ENCODE results near the gene OPCML. TPM values are rescaled to one million over a fixed set of nuclear protein-coding genes. Genes with fewer than 3 reads are reported as not detected.

Gene OPCML
- total RNA-seq, 3 donors from 2014 or later (not counting 1 experiment from before 2014, with no cell fraction given): not detected

DNA sequence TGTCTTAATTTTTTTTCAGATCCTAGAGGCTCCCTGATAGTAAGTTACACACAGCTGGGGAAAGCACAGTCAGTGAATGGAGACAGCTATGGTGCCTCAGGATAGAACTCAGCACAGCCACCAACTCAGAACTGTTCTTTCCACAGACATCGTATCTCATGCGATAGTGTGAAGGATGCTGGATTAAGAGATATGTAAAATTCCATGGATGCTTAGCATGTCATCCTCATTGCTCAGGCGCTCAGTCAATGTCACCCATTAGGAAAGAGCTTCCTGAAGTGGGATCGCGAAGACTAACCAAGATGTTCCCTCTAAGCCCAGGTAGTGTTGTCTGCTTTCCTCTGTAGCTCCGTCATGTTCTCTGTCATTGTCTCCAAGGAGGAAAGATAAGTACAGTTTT, 1000.4 kb downstream of the OPCML start:
- Histone ChIP-seq H3K4me1 (ENCODE audit: control insufficient read depth, insufficient read depth, low read length) (no peaks in the 10 kb centered on the region), H3K27me3 (ENCODE audit: control insufficient read depth, insufficient read depth, low read length) (no peaks in the 10 kb centered on the region), H3K4me3 (ENCODE audit: low read length) (no peak overlapping the region), H3K36me3 (ENCODE audit: control insufficient read depth, insufficient read depth, low read length) (no peaks in the 10 kb centered on the region), H3K27ac (ENCODE audit: low read length) (no peak overlapping the region), H3K9me3 (ENCODE audit: control insufficient read depth, insufficient read depth, low read length) (no peaks in the 10 kb centered on the region)
- intact Hi-C loops (cut with micrococcal nuclease): no loop called here
- no peak overlapping the region for H3K27ac Mint-ChIP-seq
- H3K9me3 Mint-ChIP-seq: peaks cover 12 to 13% of the 10 kb centered on the region in 2 donors
- H3K36me3 Mint-ChIP-seq: no peaks in the 10 kb centered on the region
- TF ChIP-seq, protein P1, sequence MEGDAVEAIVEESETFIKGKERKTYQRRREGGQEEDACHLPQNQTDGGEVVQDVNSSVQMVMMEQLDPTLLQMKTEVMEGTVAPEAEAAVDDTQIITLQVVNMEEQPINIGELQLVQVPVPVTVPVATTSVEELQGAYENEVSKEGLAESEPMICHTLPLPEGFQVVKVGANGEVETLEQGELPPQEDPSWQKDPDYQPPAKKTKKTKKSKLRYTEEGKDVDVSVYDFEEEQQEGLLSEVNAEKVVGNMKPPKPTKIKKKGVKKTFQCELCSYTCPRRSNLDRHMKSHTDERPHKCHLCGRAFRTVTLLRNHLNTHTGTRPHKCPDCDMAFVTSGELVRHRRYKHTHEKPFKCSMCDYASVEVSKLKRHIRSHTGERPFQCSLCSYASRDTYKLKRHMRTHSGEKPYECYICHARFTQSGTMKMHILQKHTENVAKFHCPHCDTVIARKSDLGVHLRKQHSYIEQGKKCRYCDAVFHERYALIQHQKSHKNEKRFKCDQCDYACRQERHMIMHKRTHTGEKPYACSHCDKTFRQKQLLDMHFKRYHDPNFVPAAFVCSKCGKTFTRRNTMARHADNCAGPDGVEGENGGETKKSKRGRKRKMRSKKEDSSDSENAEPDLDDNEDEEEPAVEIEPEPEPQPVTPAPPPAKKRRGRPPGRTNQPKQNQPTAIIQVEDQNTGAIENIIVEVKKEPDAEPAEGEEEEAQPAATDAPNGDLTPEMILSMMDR (IDR thresholded peaks at IDR 0.05): no peak
- H3K4me3 Mint-ChIP-seq: no peak overlapping the region
- ATAC-seq (no peak), DNase-seq (no peak)
- 80% methylated on average over 6 of the region's 6 CpGs for WGBS (ENCODE audit: insufficient coverage)
- H3K4me1 Mint-ChIP-seq: no peaks in the 10 kb centered on the region
- H3K27me3 Mint-ChIP-seq (ENCODE audit: low read depth in 2 of 2): no peaks in the 10 kb centered on the region

DNA sequence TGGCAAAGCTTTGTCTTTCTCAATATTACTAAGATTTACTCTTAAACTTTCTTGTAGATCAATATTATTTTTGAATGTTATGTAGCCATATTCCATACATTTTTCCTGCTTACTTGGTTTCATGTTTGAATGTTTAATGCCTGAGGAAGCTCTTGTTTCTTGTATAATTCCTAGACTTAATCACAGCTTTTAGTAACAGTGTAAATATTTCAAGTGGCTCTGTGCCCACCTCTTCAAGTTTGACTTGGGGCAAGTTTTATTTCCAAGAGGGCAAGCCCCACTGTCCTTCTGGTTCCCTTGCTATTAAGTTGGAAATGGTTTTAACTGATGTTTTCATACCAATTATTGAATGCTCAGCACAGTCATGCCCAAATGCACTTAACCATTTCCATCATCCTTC, 1004.1 kb downstream of the OPCML start:
- no peaks in the 10 kb centered on the region for H3K27me3 ChIP-seq (ENCODE audit: control insufficient read depth, insufficient read depth, low read length)
- intact Hi-C loops (cut with micrococcal nuclease): no loop called here
- Mint-ChIP-seq H3K4me1 (no peaks in the 10 kb centered on the region), H3K4me3 (no peak overlapping the region), H3K36me3 (no peaks in the 10 kb centered on the region), H3K27ac (no peak overlapping the region), H3K27me3 (ENCODE audit: low read depth in 2 of 2) (no peaks in the 10 kb centered on the region), H3K9me3 (peaks cover 14% of the 10 kb centered on the region in 2 donors)
- DNase-seq (no peak), ATAC-seq (no peak)
- H3K4me3 ChIP-seq (ENCODE audit: low read length): no peak overlapping the region
- no peak overlapping the region for H3K27ac ChIP-seq (ENCODE audit: low read length)
- H3K36me3 ChIP-seq (ENCODE audit: control insufficient read depth, insufficient read depth, low read length): no peaks in the 10 kb centered on the region
- H3K4me1 ChIP-seq (ENCODE audit: control insufficient read depth, insufficient read depth, low read length): no peaks in the 10 kb centered on the region
- TF ChIP-seq, protein P1 (IDR thresholded peaks at IDR 0.05): no peak
- H3K9me3 ChIP-seq (ENCODE audit: control insufficient read depth, insufficient read depth, low read length): no peaks in the 10 kb centered on the region

DNA sequence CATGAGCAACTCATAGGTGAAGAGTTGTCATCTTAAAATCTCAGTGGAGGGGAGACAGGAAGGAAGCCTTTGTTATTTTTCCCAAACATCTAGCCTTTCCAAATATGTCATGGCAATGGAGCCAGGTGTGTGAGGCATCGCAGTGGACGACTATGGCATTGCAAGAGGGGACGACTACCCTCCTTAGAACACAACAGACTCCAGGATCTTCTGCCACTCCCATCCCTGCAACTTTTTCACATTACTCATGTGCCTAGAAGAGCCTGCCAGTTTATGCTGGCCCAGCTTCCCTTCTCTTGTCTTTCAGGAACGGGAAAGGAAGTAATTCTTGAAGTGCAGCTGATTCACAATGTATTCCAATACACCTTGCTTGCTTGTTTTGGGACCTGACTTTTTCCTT, 1008.4 kb downstream of the OPCML start:
- TF ChIP-seq, protein P1 (IDR thresholded peaks at IDR 0.05): no peak
- no peaks in the 10 kb centered on the region for H3K36me3 ChIP-seq (ENCODE audit: control insufficient read depth, insufficient read depth, low read length)
- H3K9me3 Mint-ChIP-seq: peaks cover 7 to 9% of the 10 kb centered on the region in 2 donors
- H3K27ac ChIP-seq (ENCODE audit: low read length): no peak overlapping the region
- no peaks in the 10 kb centered on the region for H3K4me1 Mint-ChIP-seq
- no peak overlapping the region for H3K27ac Mint-ChIP-seq
- no peak for DNase-seq
- H3K4me3 Mint-ChIP-seq: no peak overlapping the region
- WGBS (ENCODE audit: insufficient coverage): 71% methylated on average over 4 of the region's 4 CpGs
- no peaks in the 10 kb centered on the region for H3K27me3 Mint-ChIP-seq (ENCODE audit: low read depth in 2 of 2)
- H3K36me3 Mint-ChIP-seq: no peaks in the 10 kb centered on the region
- no peaks in the 10 kb centered on the region for H3K4me1 ChIP-seq (ENCODE audit: control insufficient read depth, insufficient read depth, low read length)
- H3K27me3 ChIP-seq (ENCODE audit: control insufficient read depth, insufficient read depth, low read length): no peaks in the 10 kb centered on the region
- no peak overlapping the region for H3K4me3 ChIP-seq (ENCODE audit: low read length)
- no peaks in the 10 kb centered on the region for H3K9me3 ChIP-seq (ENCODE audit: control insufficient read depth, insufficient read depth, low read length)
- intact Hi-C loops (cut with micrococcal nuclease): no loop called here
- no peak for ATAC-seq

DNA sequence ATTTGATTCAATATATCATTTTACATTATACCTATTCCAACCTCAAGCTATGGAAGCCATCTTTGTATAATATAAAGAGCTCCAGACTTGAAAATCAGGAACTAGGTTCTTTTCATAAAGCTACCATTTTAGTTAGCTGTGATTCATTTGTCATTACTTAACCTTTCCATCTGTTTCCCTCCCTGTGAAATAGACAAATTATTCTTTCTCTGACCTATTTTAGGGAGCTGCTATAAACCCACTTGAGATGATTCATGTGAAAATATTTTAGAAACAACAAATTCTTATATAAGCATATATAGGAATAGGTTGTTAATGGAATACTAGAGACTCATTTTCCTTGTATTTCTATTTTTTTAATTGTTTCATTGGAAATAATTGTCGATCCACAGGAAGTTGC, 1012.1 kb downstream of the OPCML start:
- TF ChIP-seq, protein P1 (IDR thresholded peaks at IDR 0.05): no peak
- intact Hi-C loops (cut with micrococcal nuclease): no loop called here
- DNase-seq (no peak), ATAC-seq (no peak)
- H3K4me1 Mint-ChIP-seq: no peaks in the 10 kb centered on the region
- H3K9me3 ChIP-seq (ENCODE audit: control insufficient read depth, insufficient read depth, low read length): no peaks in the 10 kb centered on the region
- no peaks in the 10 kb centered on the region for H3K4me1 ChIP-seq (ENCODE audit: control insufficient read depth, insufficient read depth, low read length)
- H3K9me3 Mint-ChIP-seq: peaks cover 2 to 8% of the 10 kb centered on the region in 2 donors
- no CpG with 5 or more reads among the region's 1 CpG for WGBS (ENCODE audit: insufficient coverage)
- no peaks in the 10 kb centered on the region for H3K27me3 ChIP-seq (ENCODE audit: control insufficient read depth, insufficient read depth, low read length)
- no peak overlapping the region for H3K4me3 Mint-ChIP-seq
- no peaks in the 10 kb centered on the region for H3K36me3 ChIP-seq (ENCODE audit: control insufficient read depth, insufficient read depth, low read length)
- no peak overlapping the region for H3K4me3 ChIP-seq (ENCODE audit: low read length)
- no peak overlapping the region for H3K27ac ChIP-seq (ENCODE audit: low read length)
- H3K27me3 Mint-ChIP-seq (ENCODE audit: low read depth in 2 of 2): no peaks in the 10 kb centered on the region
- H3K27ac Mint-ChIP-seq: no peak overlapping the region
- H3K36me3 Mint-ChIP-seq: no peaks in the 10 kb centered on the region

Data from natural killer cell (primary cell).